Activated naive CD8-positive, alpha-beta T cell treated with anti-CD3 and anti-CD28 coated beads for 36 hours (primary cell): Measurements from ENCODE around the gene WEE1. TPM values are rescaled to one million over a fixed set of nuclear protein-coding genes. Genes with fewer than 3 reads are reported as not detected.

ENCODE experiments used
- DNase-seq: peaks from one replicate; pipeline ENCODE4 v3.0.0; 2021
- H3K27ac Mint-ChIP-seq: one replicate; pipeline ENCODE4 v1.8.0; 2022; ENCODE audit warnings: mild to moderate bottlenecking, moderate library complexity, mixed read lengths
- H3K27me3 Mint-ChIP-seq: one replicate; pipeline ENCODE4 v1.8.0; 2022; ENCODE audit warnings: mild to moderate bottlenecking, mixed read lengths
- H3K36me3 Mint-ChIP-seq: one replicate; pipeline ENCODE4 v1.8.0; 2021; ENCODE audit warnings: mild to moderate bottlenecking, mixed read lengths
- H3K4me1 Mint-ChIP-seq: one replicate; pipeline ENCODE4 v1.8.0; 2021; ENCODE audit warnings: mixed read lengths
- H3K4me3 Mint-ChIP-seq: one replicate; pipeline ENCODE4 v1.8.0; 2022; ENCODE audit warnings: mild to moderate bottlenecking, moderate library complexity, mixed read lengths
- H3K9me3 Mint-ChIP-seq: one replicate; pipeline ENCODE4 v1.8.0; 2022; ENCODE audit warnings: mixed read lengths
- total RNA-seq, 2 experiments: library from RNA; stranded (reverse); gene quantifications; one replicate each; pipeline ENCODE4 v1.2.3, GENCODE V29; 2021

Gene WEE1
- total RNA-seq, 2 experiments from 2014 or later: 46.8 to 47.5 TPM

GRCh38 chr11:9550191-9550628 is 23.3 kb upstream of the WEE1 start:
- no peak for DNase-seq
- Mint-ChIP-seq H3K36me3 (peaks cover 10% of the 10 kb centered on the region), H3K4me3 (no peak overlapping the region), H3K4me1 (peaks cover 2% of the 10 kb centered on the region), H3K9me3 (no peaks in the 10 kb centered on the region), H3K27me3 (no peaks in the 10 kb centered on the region), H3K27ac (no peak overlapping the region)

- Mint-ChIP-seq H3K36me3 (peaks cover 19% of the 10 kb centered on the region), H3K4me3 (no peak overlapping the region), H3K27me3 (no peaks in the 10 kb centered on the region), H3K4me1 (peaks cover 9% of the 10 kb centered on the region), H3K27ac (no peak overlapping the region), H3K9me3 (peaks cover 13% of the 10 kb centered on the region)
- no peak for DNase-seq
These were observed 12.0 kb upstream of the WEE1 start for GRCh38 chr11:9561279-9561982.

GRCh38 chr11:9562716-9563115 is 10.8 kb upstream of the WEE1 start:
- peaks cover 12% of the 10 kb centered on the region for H3K4me1 Mint-ChIP-seq
- H3K9me3 Mint-ChIP-seq: peaks cover 13% of the 10 kb centered on the region
- peaks cover 16% of the 10 kb centered on the region for H3K36me3 Mint-ChIP-seq
- DNase-seq: no peak
- no peak overlapping the region for H3K4me3 Mint-ChIP-seq
- no peak overlapping the region for H3K27ac Mint-ChIP-seq
- no peaks in the 10 kb centered on the region for H3K27me3 Mint-ChIP-seq

GRCh38 chr11:9563196-9563730 is 10.2 kb upstream of the WEE1 start:
- Mint-ChIP-seq H3K9me3 (peaks cover 13% of the 10 kb centered on the region), H3K4me1 (peaks cover 14% of the 10 kb centered on the region), H3K27ac (no peak overlapping the region), H3K27me3 (no peaks in the 10 kb centered on the region), H3K4me3 (no peak overlapping the region), H3K36me3 (peaks cover 16% of the 10 kb centered on the region)
- DNase-seq: no peak

GRCh38 chr11:9565822-9566560 is 7.5 kb upstream of the WEE1 start:
- H3K27me3 Mint-ChIP-seq: peaks cover 13% of the 10 kb centered on the region
- peak; percentile 57 for DNase-seq
- no peak overlapping the region for H3K4me3 Mint-ChIP-seq
- peaks cover 9% of the 10 kb centered on the region for H3K9me3 Mint-ChIP-seq
- peak overlapping the region; percentile 42 for H3K27ac Mint-ChIP-seq
- peaks cover 11% of the 10 kb centered on the region for H3K36me3 Mint-ChIP-seq
- H3K4me1 Mint-ChIP-seq: peaks cover 20% of the 10 kb centered on the region

GRCh38 chr11:9566561-9567063 is 6.9 kb upstream of the WEE1 start:
- Mint-ChIP-seq H3K27ac (no peak overlapping the region), H3K9me3 (peaks cover 3% of the 10 kb centered on the region), H3K4me3 (no peak overlapping the region), H3K36me3 (peaks cover 7% of the 10 kb centered on the region), H3K27me3 (peaks cover 16% of the 10 kb centered on the region), H3K4me1 (peaks cover 20% of the 10 kb centered on the region)
- DNase-seq: no peak

- peaks cover 20% of the 10 kb centered on the region for H3K4me1 Mint-ChIP-seq
- H3K9me3 Mint-ChIP-seq: no peaks in the 10 kb centered on the region
- H3K27me3 Mint-ChIP-seq: peaks cover 24% of the 10 kb centered on the region
- peaks cover 7% of the 10 kb centered on the region for H3K36me3 Mint-ChIP-seq
- H3K4me3 Mint-ChIP-seq: no peak overlapping the region
- DNase-seq: no peak
- no peak overlapping the region for H3K27ac Mint-ChIP-seq
These were observed 6.1 kb upstream of the WEE1 start for GRCh38 chr11:9567401-9567800.

GRCh38 chr11:9568161-9568853 is 5.2 kb upstream of the WEE1 start:
- Mint-ChIP-seq H3K27ac (no peak overlapping the region), H3K9me3 (no peaks in the 10 kb centered on the region), H3K36me3 (peaks cover 3% of the 10 kb centered on the region), H3K4me1 (peaks cover 20% of the 10 kb centered on the region), H3K27me3 (peaks cover 25% of the 10 kb centered on the region), H3K4me3 (no peak overlapping the region)
- no peak for DNase-seq

- no peak for DNase-seq
- no peaks in the 10 kb centered on the region for H3K9me3 Mint-ChIP-seq
- H3K4me3 Mint-ChIP-seq: no peak overlapping the region
- H3K27ac Mint-ChIP-seq: no peak overlapping the region
- peaks cover 20% of the 10 kb centered on the region for H3K4me1 Mint-ChIP-seq
- H3K36me3 Mint-ChIP-seq: peaks cover 3% of the 10 kb centered on the region
- H3K27me3 Mint-ChIP-seq: peaks cover 25% of the 10 kb centered on the region
These were observed 4.4 kb upstream of the WEE1 start for GRCh38 chr11:9568854-9569587.

GRCh38 chr11:9569588-9570164 is 3.8 kb upstream of the WEE1 start:
- Mint-ChIP-seq H3K36me3 (peaks cover 6% of the 10 kb centered on the region), H3K9me3 (no peaks in the 10 kb centered on the region), H3K4me1 (peaks cover 20% of the 10 kb centered on the region), H3K4me3 (no peak overlapping the region), H3K27me3 (peaks cover 27% of the 10 kb centered on the region), H3K27ac (no peak overlapping the region)
- no peak for DNase-seq

GRCh38 chr11:9570313-9571025 is 3.0 kb upstream of the WEE1 start:
- Mint-ChIP-seq H3K9me3 (no peaks in the 10 kb centered on the region), H3K36me3 (peaks cover 13% of the 10 kb centered on the region), H3K4me1 (peaks cover 26% of the 10 kb centered on the region), H3K4me3 (no peak overlapping the region), H3K27ac (no peak overlapping the region), H3K27me3 (peaks cover 35% of the 10 kb centered on the region)
- no peak for DNase-seq

- no peak overlapping the region for H3K4me3 Mint-ChIP-seq
These were observed 2.3 kb upstream of the WEE1 start for GRCh38 chr11:9571071-9571762.

GRCh38 chr11:9571763-9572115 is 1.7 kb upstream of the WEE1 start:
- no peak for DNase-seq
- Mint-ChIP-seq H3K27ac (no peak overlapping the region), H3K27me3 (peaks cover 41% of the 10 kb centered on the region), H3K36me3 (peaks cover 21% of the 10 kb centered on the region), H3K4me3 (peak overlapping the region; percentile 50), H3K9me3 (no peaks in the 10 kb centered on the region), H3K4me1 (peaks cover 25% of the 10 kb centered on the region)

More at GRCh38 chr11:9571071-9571762, 2.3 kb upstream of the WEE1 start:
- no peak for DNase-seq
- H3K27ac Mint-ChIP-seq: no peak overlapping the region
- no peaks in the 10 kb centered on the region for H3K9me3 Mint-ChIP-seq
- peaks cover 25% of the 10 kb centered on the region for H3K4me1 Mint-ChIP-seq
- H3K36me3 Mint-ChIP-seq: peaks cover 16% of the 10 kb centered on the region
- H3K27me3 Mint-ChIP-seq: peaks cover 41% of the 10 kb centered on the region
